Suprapubic skin (tissue), 3 donors: ENCODE measurements around the gene EOLA2.
"Not testable (repeated sequence)": the region's sequence is repeated elsewhere in the genome, so short reads cannot be mapped to it uniquely, and the experiment has no call there.

Source experiments
- EP300 ChIP-seq: sonication (generic); formaldehyde crosslinking; IDR thresholded peaks from one replicate; pipeline ENCODE4 v1.6.1; 2017; ENCODE audit warnings: antibody characterized with exemption
- POLR2A ChIP-seq, 2 donors: fragments of 450-650 bp; IDR thresholded peaks; one replicate each; pipeline ENCODE4 v1.6.1; 2017; ENCODE audit warnings: antibody characterized with exemption in 2 of 2, mild to moderate bottlenecking in 2 of 2, moderate library complexity in 2 of 2
- TF ChIP-seq, protein P1 (sequence below), 2 donors: fragments of 200-600 bp in 1 of 2; fragments of 450-650 bp in 1 of 2; sonication (generic) in 1 of 2; IDR thresholded peaks; one replicate each; pipeline ENCODE4 v1.5.1; 2016 to 2019; ENCODE audit warnings: antibody characterized with exemption in 2 of 2, mild to moderate bottlenecking in 1 of 2, moderate library complexity in 1 of 2

DNA sequence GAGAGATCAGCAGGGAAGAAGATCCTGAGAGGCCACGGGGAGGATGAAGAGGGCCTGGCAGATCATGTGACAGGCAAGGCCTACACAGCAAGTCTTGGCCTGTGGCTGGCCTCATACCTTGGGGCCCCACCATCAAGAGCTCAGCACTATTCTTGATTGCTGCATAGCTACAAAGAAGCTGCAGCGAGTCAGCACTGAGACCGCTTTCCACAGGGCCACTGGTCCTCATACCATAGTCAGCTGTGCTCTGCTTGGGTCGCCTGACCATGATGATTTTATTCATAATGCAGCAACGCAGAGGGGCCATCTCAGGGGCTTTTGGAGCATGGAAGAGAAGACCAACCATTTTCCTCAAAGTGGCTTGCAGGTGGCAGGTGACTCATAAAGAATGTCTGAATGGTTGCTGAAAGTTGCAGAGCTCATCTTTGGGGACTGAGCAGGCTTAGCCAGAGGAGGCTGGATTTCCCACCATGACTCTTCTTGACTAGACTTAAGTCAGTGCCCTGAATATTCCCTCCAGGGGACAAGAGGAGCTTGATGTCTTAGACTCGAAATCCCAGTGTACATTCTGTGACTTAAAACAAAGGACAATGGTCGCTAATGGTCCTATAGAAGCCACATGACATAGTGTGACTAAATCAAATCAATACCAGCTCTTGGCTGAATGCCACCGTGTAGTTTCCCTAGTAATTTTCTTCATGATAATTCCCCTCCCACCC, 10.9 kb downstream of the EOLA2 start:
- TF ChIP-seq, protein P1, sequence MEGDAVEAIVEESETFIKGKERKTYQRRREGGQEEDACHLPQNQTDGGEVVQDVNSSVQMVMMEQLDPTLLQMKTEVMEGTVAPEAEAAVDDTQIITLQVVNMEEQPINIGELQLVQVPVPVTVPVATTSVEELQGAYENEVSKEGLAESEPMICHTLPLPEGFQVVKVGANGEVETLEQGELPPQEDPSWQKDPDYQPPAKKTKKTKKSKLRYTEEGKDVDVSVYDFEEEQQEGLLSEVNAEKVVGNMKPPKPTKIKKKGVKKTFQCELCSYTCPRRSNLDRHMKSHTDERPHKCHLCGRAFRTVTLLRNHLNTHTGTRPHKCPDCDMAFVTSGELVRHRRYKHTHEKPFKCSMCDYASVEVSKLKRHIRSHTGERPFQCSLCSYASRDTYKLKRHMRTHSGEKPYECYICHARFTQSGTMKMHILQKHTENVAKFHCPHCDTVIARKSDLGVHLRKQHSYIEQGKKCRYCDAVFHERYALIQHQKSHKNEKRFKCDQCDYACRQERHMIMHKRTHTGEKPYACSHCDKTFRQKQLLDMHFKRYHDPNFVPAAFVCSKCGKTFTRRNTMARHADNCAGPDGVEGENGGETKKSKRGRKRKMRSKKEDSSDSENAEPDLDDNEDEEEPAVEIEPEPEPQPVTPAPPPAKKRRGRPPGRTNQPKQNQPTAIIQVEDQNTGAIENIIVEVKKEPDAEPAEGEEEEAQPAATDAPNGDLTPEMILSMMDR (IDR thresholded peaks at IDR 0.05) = not testable (repeated sequence)
- TF ChIP-seq EP300; POLR2A (IDR thresholded peaks at IDR 0.05): not testable (repeated sequence)
